ENCODE measurements around the gene MYOG. TPM values are rescaled to one million over a fixed set of nuclear protein-coding genes. Genes with fewer than 3 reads are reported as not detected.

Gene MYOG
- total and polyA plus RNA-seq, 11 donors, result not detected

- Histone ChIP-seq H3K9me3 (no peaks in the 10 kb centered on the region), H3K36me3 (peaks cover 0 to 3% (median 0%) of the 10 kb centered on the region in 9 donors), H3K27ac (no peak overlapping the region), H3K4me3 (no peak overlapping the region), H3K27me3 (peaks cover 0 to 16% (median 7%) of the 10 kb centered on the region in 9 donors), H3K4me1 (peaks cover 0 to 48% (median 14%) of the 10 kb centered on the region in 12 donors)
- ATAC-seq, result no peak
- no peak for DNase-seq
- TF ChIP-seq POLR2A (IDR thresholded peaks at IDR 0.05), result no peak
- no peak for TF ChIP-seq CTCF (IDR thresholded peaks at IDR 0.05)
- intact Hi-C loops (cut with DNase I), result no loop called here
Measured at GRCh38 chr1:203074610-203075009, 11.2 kb downstream of the MYOG start.

GRCh38 chr1:203073469-203073868 is 12.3 kb downstream of the MYOG start:
- DNase-seq, result no peak
- peaks cover 0 to 59% (median 26%) of the 10 kb centered on the region in 12 donors for H3K4me1 ChIP-seq
- no peak overlapping the region for H3K27ac ChIP-seq
- peaks cover 0 to 3% (median 0%) of the 10 kb centered on the region in 9 donors for H3K36me3 ChIP-seq
- ATAC-seq, result no peak
- WGBS, 4 donors, result 92 to 96% (median 94%) methylated on average over 2 of the region's 2 CpGs
- no peaks in the 10 kb centered on the region for H3K9me3 ChIP-seq
- TF ChIP-seq POLR2A (IDR thresholded peaks at IDR 0.05) (no peak), CTCF (IDR thresholded peaks at IDR 0.05) (no peak)
- peaks cover 0 to 16% (median 7%) of the 10 kb centered on the region in 9 donors for H3K27me3 ChIP-seq
- intact Hi-C loops (cut with DNase I), result no loop called here
- H3K4me3 ChIP-seq, result no peak overlapping the region

GRCh38 chr1:203072911-203073310 is 12.9 kb downstream of the MYOG start:
- 80 to 88% (median 83%) methylated on average over 3 of the region's 3 CpGs for WGBS, 4 donors
- intact Hi-C loops (cut with DNase I), result no loop called here
- Histone ChIP-seq H3K4me3 (no peak overlapping the region), H3K36me3 (peaks cover 0 to 3% (median 0%) of the 10 kb centered on the region in 9 donors), H3K27ac (peak overlapping the region in 1 of 12 donors; percentile 5), H3K27me3 (peaks cover 0 to 16% (median 7%) of the 10 kb centered on the region in 9 donors), H3K4me1 (peaks cover 0 to 65% (median 31%) of the 10 kb centered on the region in 12 donors), H3K9me3 (no peaks in the 10 kb centered on the region)
- TF ChIP-seq CTCF (IDR thresholded peaks at IDR 0.05), result no peak
- no peak for TF ChIP-seq POLR2A (IDR thresholded peaks at IDR 0.05)
- no peak for DNase-seq
- ATAC-seq, result no peak

GRCh38 chr1:203072002-203072602 is 13.7 kb downstream of the MYOG start:
- intact Hi-C loops (cut with DNase I), result no loop called here
- Histone ChIP-seq H3K4me1 (peaks cover 0 to 73% (median 36%) of the 10 kb centered on the region in 12 donors), H3K27ac (no peak overlapping the region), H3K36me3 (peaks cover 0 to 3% (median 0%) of the 10 kb centered on the region in 9 donors), H3K4me3 (no peak overlapping the region), H3K9me3 (no peaks in the 10 kb centered on the region), H3K27me3 (peaks cover 0 to 16% (median 7%) of the 10 kb centered on the region in 9 donors)
- 88 to 95% (median 91%) methylated on average over 7 of the region's 7 CpGs for WGBS, 4 donors
- DNase-seq (no peak), ATAC-seq (no peak)
- TF ChIP-seq POLR2A (IDR thresholded peaks at IDR 0.05) (no peak), CTCF (IDR thresholded peaks at IDR 0.05) (no peak)

All from heart left ventricle (tissue), 16 donors.